ENCODE data around the gene PIP4P1.

The PIP4P1 gene

GRCh38 chr14:20429801-20430669, 31.2 kb downstream of the PIP4P1 start:
- CTCF ChIA-PET = interaction anchor here (4.2 kb wide), 1 partner anchor 15 kb away, joined by 40 read pairs; no protein-coding TSS in a partner anchor
- POLR2A ChIA-PET = interaction anchor here (1.4 kb wide), 1 partner anchor 25 kb away, joined by 4 read pairs; the partner anchor contains the start of genes APEX1 and OSGEP
- DNase-seq (ENCODE audit: extremely low spot score) = no peak
- no peak for TF ChIP-seq CTCF (IDR thresholded peaks at IDR 0.05; ENCODE audit: control extremely low read depth, extremely low read depth, low read depth, missing control alignments)

- DNase-seq (ENCODE audit: extremely low spot score) = no peak
- no peak for TF ChIP-seq CTCF (IDR thresholded peaks at IDR 0.05; ENCODE audit: control extremely low read depth, extremely low read depth, low read depth, missing control alignments)
- ChIA-PET POLR2A (interaction anchor here (1.4 kb wide), 1 partner anchor 26 kb away, joined by 4 read pairs; the partner anchor contains the start of genes APEX1 and OSGEP), CTCF (interaction anchor here (0.7 to 4.2 kb wide), 4 partner anchors 11 to 101 kb away, joined by 3 to 40 read pairs (median 3); no protein-coding TSS in a partner anchor)
Measured at GRCh38 chr14:20428802-20429201, 32.4 kb downstream of the PIP4P1 start.

GRCh38 chr14:20428010-20428365, 33.2 kb downstream of the PIP4P1 start:
- no peak for TF ChIP-seq CTCF (IDR thresholded peaks at IDR 0.05; ENCODE audit: control extremely low read depth, extremely low read depth, low read depth, missing control alignments)
- no peak for DNase-seq (ENCODE audit: extremely low spot score)
- ChIA-PET POLR2A (no interaction called here), CTCF (interaction anchor here (1.1 to 4.2 kb wide), 3 partner anchors 13 to 100 kb away, joined by 3 to 40 read pairs (median 3); no protein-coding TSS in a partner anchor)

- TF ChIP-seq CTCF (IDR thresholded peaks at IDR 0.05; ENCODE audit: control extremely low read depth, extremely low read depth, low read depth, missing control alignments) = no peak
- CTCF ChIA-PET = interaction anchor here (4.2 kb wide), 1 partner anchor 12 kb away, joined by 40 read pairs; no protein-coding TSS in a partner anchor
- peak; percentile 73 for DNase-seq (ENCODE audit: extremely low spot score)
- POLR2A ChIA-PET = no interaction called here
Measured at GRCh38 chr14:20427231-20428009, 33.8 kb downstream of the PIP4P1 start.

GRCh38 chr14:20424851-20425250, 36.4 kb downstream of the PIP4P1 start:
- CTCF ChIA-PET = interaction anchor here (1.4 to 4.6 kb wide), 3 partner anchors 11 to 97 kb away, joined by 4 to 54 read pairs (median 6); partner anchors contain the start of genes KLHL33 and TEP1
- no peak for TF ChIP-seq CTCF (IDR thresholded peaks at IDR 0.05; ENCODE audit: control extremely low read depth, extremely low read depth, low read depth, missing control alignments)
- POLR2A ChIA-PET = no interaction called here
- no peak for DNase-seq (ENCODE audit: extremely low spot score)

- POLR2A ChIA-PET = interaction anchor here (0.6 kb wide), 1 partner anchor 112 kb away, joined by 5 read pairs; no protein-coding TSS in a partner anchor
- no peak for DNase-seq (ENCODE audit: extremely low spot score)
- no peak for TF ChIP-seq CTCF (IDR thresholded peaks at IDR 0.05; ENCODE audit: control extremely low read depth, extremely low read depth, low read depth, missing control alignments)
- CTCF ChIA-PET = interaction anchor here (1.7 to 4.6 kb wide), 5 partner anchors 9 to 190 kb away, joined by 4 to 54 read pairs (median 5); partner anchors contain the start of gene TEP1
Measured at GRCh38 chr14:20422886-20423285, 38.3 kb downstream of the PIP4P1 start.
